GM12864 (cell line): Measurements from ENCODE around the gene S100G.
A peak's percentile ranks its signal among the peaks of the same experiment; 100 is the strongest.

Experiments used
- DNase-seq: peaks from one replicate; pipeline ENCODE4 v3.0.0-alpha.2; 2011; ENCODE audit warnings: low read depth
- H3K4me3 ChIP-seq: 2 replicates; pipeline ENCODE4 v1.5.1; 2011; ENCODE audit warnings: mild to moderate bottlenecking, low read depth, low read length, control low read depth
- TF ChIP-seq, protein P1 (sequence below): IDR thresholded peaks from 2 replicates; pipeline ENCODE4 v1.5.1; 2011; ENCODE audit warnings: low read depth, mild to moderate bottlenecking, moderate library complexity, low read length, control low read depth, inconsistent platforms; ENCODE audit errors: missing control alignments

Gene S100G

GRCh38 chrX:16678689-16679088 lies 28.7 kb downstream of the S100G start:
- TF ChIP-seq, protein P1, sequence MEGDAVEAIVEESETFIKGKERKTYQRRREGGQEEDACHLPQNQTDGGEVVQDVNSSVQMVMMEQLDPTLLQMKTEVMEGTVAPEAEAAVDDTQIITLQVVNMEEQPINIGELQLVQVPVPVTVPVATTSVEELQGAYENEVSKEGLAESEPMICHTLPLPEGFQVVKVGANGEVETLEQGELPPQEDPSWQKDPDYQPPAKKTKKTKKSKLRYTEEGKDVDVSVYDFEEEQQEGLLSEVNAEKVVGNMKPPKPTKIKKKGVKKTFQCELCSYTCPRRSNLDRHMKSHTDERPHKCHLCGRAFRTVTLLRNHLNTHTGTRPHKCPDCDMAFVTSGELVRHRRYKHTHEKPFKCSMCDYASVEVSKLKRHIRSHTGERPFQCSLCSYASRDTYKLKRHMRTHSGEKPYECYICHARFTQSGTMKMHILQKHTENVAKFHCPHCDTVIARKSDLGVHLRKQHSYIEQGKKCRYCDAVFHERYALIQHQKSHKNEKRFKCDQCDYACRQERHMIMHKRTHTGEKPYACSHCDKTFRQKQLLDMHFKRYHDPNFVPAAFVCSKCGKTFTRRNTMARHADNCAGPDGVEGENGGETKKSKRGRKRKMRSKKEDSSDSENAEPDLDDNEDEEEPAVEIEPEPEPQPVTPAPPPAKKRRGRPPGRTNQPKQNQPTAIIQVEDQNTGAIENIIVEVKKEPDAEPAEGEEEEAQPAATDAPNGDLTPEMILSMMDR: no peak
- H3K4me3 ChIP-seq: no peak overlapping the region
- DNase-seq: no peak

DNA sequence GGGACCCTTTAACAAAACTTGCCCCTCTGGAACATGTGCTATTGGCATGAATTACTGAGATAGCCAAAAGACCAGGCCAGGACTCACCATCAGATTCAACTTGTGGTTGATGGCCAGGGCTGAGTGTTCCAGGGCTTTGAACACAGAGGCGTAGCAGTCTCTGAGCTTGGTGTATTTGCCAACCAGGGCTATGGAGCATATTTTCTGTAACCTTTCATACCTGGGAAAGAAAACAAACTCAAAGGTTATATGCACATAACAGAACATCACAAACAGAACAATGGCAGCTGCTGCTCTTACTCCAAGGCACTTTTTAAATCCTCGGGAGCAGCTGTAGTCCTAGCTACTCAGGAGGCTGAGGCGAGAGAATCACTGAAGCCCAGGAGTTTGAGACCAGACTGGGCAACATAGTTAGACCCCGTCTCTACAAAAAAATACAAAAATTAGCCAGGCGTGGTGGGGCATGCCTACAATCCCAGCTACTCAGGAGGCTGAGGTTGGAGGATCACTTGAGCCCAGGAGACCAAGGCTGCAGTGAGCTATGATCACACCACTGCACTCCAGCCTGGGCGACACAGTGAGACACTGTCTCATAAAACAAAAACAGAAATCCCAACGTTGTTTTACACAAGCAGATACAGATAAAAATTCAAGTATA lies 33.2 kb downstream of the S100G start:
- TF ChIP-seq, protein P1: no peak
- no peak for DNase-seq

GRCh38 chrX:16687514-16687913 lies 37.6 kb downstream of the S100G start:
- H3K4me3 ChIP-seq: no peak overlapping the region
- DNase-seq: no peak
- TF ChIP-seq, protein P1: no peak

More for the DNA sequence above, 33.2 kb downstream of the S100G start:
- no peak overlapping the region for H3K4me3 ChIP-seq

- DNase-seq: no peak
- no peak overlapping the region for H3K4me3 ChIP-seq
- TF ChIP-seq, protein P1: peak; percentile 77
These were observed 45.2 kb downstream of the S100G start for GRCh38 chrX:16695079-16695676.

- DNase-seq: no peak
- no peak overlapping the region for H3K4me3 ChIP-seq
- TF ChIP-seq, protein P1: no peak
These were observed 47.0 kb downstream of the S100G start for GRCh38 chrX:16696956-16697355.

DNA sequence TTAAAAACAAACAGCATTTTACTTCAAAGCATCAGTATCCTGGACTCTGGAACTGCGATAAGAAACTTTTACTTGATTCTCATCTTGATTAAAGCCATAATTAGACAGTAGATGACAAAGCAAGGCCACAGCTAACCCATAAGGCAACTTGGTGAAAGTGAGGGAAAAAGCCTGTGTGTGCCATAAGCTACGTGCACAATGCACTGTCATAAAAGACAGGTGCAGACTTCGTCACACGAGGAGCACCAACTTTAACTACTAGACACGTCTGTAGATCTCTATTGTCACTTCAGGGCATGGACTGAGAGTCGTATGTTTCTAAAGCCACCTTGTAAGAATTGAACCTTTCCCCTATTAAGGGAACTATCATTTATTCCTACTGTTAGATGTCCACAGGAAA lies 49.4 kb downstream of the S100G start:
- no peak for DNase-seq
- H3K4me3 ChIP-seq: no peak overlapping the region
- TF ChIP-seq, protein P1: no peak

DNA sequence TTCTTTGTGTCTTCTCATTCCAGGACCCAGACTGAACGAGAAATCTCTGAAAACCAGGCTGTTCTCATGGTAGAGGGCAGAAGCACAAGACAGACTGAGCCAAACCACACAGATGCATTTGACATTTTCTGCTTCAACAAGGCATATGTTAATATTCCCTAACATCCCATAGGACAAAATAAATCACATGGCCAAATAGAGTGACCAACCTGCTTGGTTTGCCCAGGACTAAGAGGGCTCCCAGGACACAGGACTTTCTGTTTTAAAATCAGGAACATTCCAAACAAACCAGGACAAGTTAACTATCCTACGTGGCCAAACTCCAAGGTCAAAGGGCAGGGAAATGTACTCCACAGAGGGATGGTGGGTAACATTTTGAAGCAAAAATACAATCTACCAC lies 50.8 kb downstream of the S100G start:
- DNase-seq: no peak
- no peak overlapping the region for H3K4me3 ChIP-seq
- TF ChIP-seq, protein P1: no peak
